Inflammatory macrophage (primary cell): ENCODE data around the gene PRKG1.
A peak's percentile ranks its signal among the peaks of the same experiment; 100 is the strongest.
"Not testable (repeated sequence)": the region's sequence is repeated elsewhere in the genome, so short reads cannot be mapped to it uniquely, and the experiment has no call there.

Experiments used
- DNase-seq, 2 donors: peaks; one replicate each; pipeline ENCODE4 v3.0.0-alpha.2; 2020 to 2022

PRKG1 gene

GRCh38 chr10:51667678-51668335 is 593.5 kb downstream of the PRKG1 start:
- no peak for DNase-seq

GRCh38 chr10:51668336-51668689 is 594.0 kb downstream of the PRKG1 start:
- DNase-seq = no peak

- DNase-seq = no peak
These were observed 594.8 kb downstream of the PRKG1 start for GRCh38 chr10:51669041-51669440.

- DNase-seq = no peak
These were observed 597.8 kb downstream of the PRKG1 start for GRCh38 chr10:51672039-51672535.

- DNase-seq = no peak
These were observed 600.8 kb downstream of the PRKG1 start for GRCh38 chr10:51675088-51675487.

- DNase-seq = no peak
These were observed 605.6 kb downstream of the PRKG1 start for GRCh38 chr10:51679841-51680240.

GRCh38 chr10:51683031-51683691 is 608.9 kb downstream of the PRKG1 start:
- DNase-seq = no peak

GRCh38 chr10:51685768-51686167 is 611.5 kb downstream of the PRKG1 start:
- no peak for DNase-seq

- no peak for DNase-seq
These were observed 613.0 kb downstream of the PRKG1 start for GRCh38 chr10:51687296-51687695.

GRCh38 chr10:51688826-51689225 is 614.5 kb downstream of the PRKG1 start:
- not testable (repeated sequence) for DNase-seq

GRCh38 chr10:51689536-51689935 is 615.2 kb downstream of the PRKG1 start:
- DNase-seq = no peak

- DNase-seq = no peak
These were observed 616.8 kb downstream of the PRKG1 start for GRCh38 chr10:51691135-51691534.

- no peak for DNase-seq
These were observed 619.9 kb downstream of the PRKG1 start for GRCh38 chr10:51694086-51694768.

GRCh38 chr10:51696251-51696650 is 622.0 kb downstream of the PRKG1 start:
- no peak for DNase-seq

- no peak for DNase-seq
These were observed 624.3 kb downstream of the PRKG1 start for GRCh38 chr10:51698473-51699063.

GRCh38 chr10:51699145-51699474 is 624.8 kb downstream of the PRKG1 start:
- DNase-seq = no peak

- peak; percentile 94 to 95 for DNase-seq
These were observed 625.4 kb downstream of the PRKG1 start, which contains the start of gene CSTF2T for GRCh38 chr10:51699475-51700227. CSTF2T (minus strand) TSS chr10:51699595; CDS start chr10:51699549, 46 bp downstream.

GRCh38 chr10:51700228-51700817 is 626.0 kb downstream of the PRKG1 start:
- no peak for DNase-seq

GRCh38 chr10:51705774-51706173 is 631.5 kb downstream of the PRKG1 start:
- no peak for DNase-seq

- DNase-seq = no peak
These were observed 631.9 kb downstream of the PRKG1 start for GRCh38 chr10:51706225-51706624.

GRCh38 chr10:51707392-51707791 is 633.1 kb downstream of the PRKG1 start:
- no peak for DNase-seq

GRCh38 chr10:51707821-51708424 is 633.6 kb downstream of the PRKG1 start:
- DNase-seq = no peak
